ENCODE measurements around the gene SLC7A14. TPM values are rescaled to one million over a fixed set of nuclear protein-coding genes. Genes with fewer than 3 reads are reported as not detected.

Gene SLC7A14
- polyA plus RNA-seq, 3 donors, result not detected

DNA sequence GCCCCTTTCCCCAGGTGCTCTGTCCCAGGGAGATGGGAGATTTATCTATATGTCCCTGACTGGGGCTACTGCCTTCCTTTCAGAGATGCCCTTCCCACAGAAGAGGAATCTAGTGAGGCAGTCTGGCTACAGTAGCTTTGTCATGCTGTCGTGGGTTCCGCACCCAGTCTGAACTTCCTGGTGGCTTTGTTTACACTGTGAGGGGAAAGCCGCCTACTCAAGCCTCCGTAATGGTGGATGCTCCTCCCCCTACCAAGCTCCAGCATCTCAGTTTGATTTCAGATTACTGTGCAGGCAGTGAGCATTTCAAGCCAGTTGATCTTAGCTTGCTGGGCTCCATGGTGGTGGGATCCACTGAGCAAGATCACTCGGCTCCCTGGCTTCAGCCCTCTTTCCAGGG, 35.4 kb upstream of the SLC7A14 start:
- 80% methylated on average over 4 of the region's 5 CpGs for WGBS (ENCODE audit: insufficient coverage)
- H2AFZ ChIP-seq (ENCODE audit: insufficient read depth, low read depth, low read length, poor library complexity, severe bottlenecking), result no peak overlapping the region
- no peak overlapping the region for H3K4me3 ChIP-seq (replicated peaks in 1 of 3; ENCODE audit: low read depth in 2 of 3, low read length in 3 of 3)
- H3K4me1 ChIP-seq (ENCODE audit: control insufficient read depth in 1 of 2, insufficient read depth in 2 of 2, low read length in 2 of 2), result no peaks in the 10 kb centered on the region
- H3K9me3 ChIP-seq (replicated peaks in 1 of 2; ENCODE audit: control insufficient read depth in 1 of 2, insufficient read depth in 1 of 2, low read length in 2 of 2), result peaks cover 7 to 10% of the 10 kb centered on the region in 2 donors
- H3K36me3 ChIP-seq (replicated peaks in 1 of 2; ENCODE audit: control insufficient read depth in 1 of 2, insufficient read depth in 2 of 2, low read length in 2 of 2), result no peaks in the 10 kb centered on the region
- peaks cover 0 to 2% (median 2%) of the 10 kb centered on the region in 3 donors for H3K27me3 Mint-ChIP-seq (ENCODE audit: low read depth in 3 of 3)
- H3K27ac ChIP-seq (ENCODE audit: low read depth in 1 of 2, low read length in 2 of 2), result no peak overlapping the region
- H3K27ac Mint-ChIP-seq, result no peak overlapping the region
- H3K9ac ChIP-seq (ENCODE audit: insufficient read depth, low read length, poor library complexity, severe bottlenecking), result no peak overlapping the region
- no peak overlapping the region for H3K4me2 ChIP-seq (replicated peaks; ENCODE audit: extremely low read depth, low read length, poor library complexity, severe bottlenecking)
- intact Hi-C loops (cut with micrococcal nuclease), result no loop called here
- no peaks in the 10 kb centered on the region for H4K20me1 ChIP-seq (ENCODE audit: insufficient read depth, low read length)
- no peak overlapping the region for H3K4me3 Mint-ChIP-seq
- peaks cover 2 to 18% (median 7%) of the 10 kb centered on the region in 7 donors for H3K9me3 Mint-ChIP-seq
- TF ChIP-seq, protein P1, sequence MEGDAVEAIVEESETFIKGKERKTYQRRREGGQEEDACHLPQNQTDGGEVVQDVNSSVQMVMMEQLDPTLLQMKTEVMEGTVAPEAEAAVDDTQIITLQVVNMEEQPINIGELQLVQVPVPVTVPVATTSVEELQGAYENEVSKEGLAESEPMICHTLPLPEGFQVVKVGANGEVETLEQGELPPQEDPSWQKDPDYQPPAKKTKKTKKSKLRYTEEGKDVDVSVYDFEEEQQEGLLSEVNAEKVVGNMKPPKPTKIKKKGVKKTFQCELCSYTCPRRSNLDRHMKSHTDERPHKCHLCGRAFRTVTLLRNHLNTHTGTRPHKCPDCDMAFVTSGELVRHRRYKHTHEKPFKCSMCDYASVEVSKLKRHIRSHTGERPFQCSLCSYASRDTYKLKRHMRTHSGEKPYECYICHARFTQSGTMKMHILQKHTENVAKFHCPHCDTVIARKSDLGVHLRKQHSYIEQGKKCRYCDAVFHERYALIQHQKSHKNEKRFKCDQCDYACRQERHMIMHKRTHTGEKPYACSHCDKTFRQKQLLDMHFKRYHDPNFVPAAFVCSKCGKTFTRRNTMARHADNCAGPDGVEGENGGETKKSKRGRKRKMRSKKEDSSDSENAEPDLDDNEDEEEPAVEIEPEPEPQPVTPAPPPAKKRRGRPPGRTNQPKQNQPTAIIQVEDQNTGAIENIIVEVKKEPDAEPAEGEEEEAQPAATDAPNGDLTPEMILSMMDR (IDR thresholded peaks at IDR 0.05), result no peak
- no peak for DNase-seq
- H3K27me3 ChIP-seq (ENCODE audit: control insufficient read depth in 2 of 2, insufficient read depth in 2 of 2, low read length in 2 of 2), result no peaks in the 10 kb centered on the region
- H3K4me1 Mint-ChIP-seq, result no peaks in the 10 kb centered on the region
- H3K36me3 Mint-ChIP-seq, result no peaks in the 10 kb centered on the region
- H3K79me2 ChIP-seq (ENCODE audit: insufficient read depth, low read length), result no peaks in the 10 kb centered on the region

DNA sequence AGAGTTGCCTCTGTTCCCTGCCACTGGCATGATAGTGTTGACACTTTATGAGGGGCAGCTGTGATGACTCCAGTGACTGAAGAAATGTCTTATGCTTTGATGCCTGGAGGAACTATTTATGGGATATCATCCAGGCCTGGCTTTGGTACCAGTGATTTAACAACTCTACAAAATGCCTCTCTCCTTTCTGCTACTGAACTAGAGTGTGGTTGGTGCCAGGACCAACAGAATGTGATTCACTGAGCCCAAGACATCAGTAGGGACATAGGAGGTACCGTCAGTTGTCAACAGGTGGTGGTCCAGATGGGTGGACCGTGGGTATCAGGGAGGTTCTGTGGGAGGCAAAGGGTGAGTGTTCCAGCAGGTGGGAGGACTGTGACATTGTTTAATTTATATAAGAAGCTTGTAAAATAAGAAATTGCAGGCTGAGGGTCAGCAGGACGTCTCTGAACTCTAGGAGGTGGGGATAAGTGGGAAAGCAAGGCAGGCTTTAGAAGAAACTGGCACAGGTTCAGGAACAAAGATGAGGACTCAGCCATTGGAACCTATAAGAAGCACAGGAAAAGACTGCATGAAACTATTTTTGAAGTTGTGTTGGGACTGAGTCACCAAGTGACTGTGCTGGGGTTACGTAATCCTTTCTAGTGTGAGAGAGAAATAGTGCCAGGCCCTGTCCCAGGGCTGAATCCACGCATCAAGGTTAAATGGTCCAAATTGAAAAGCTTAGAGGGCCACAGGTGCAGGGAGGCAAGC, 28.5 kb upstream of the SLC7A14 start:
- no peaks in the 10 kb centered on the region for H3K36me3 Mint-ChIP-seq
- Histone ChIP-seq H3K4me2 (replicated peaks; ENCODE audit: extremely low read depth, low read length, poor library complexity, severe bottlenecking) (no peak overlapping the region), H3K4me3 (replicated peaks in 1 of 3; ENCODE audit: low read depth in 2 of 3, low read length in 3 of 3) (no peak overlapping the region), H4K20me1 (ENCODE audit: insufficient read depth, low read length) (no peaks in the 10 kb centered on the region), H3K4me1 (ENCODE audit: control insufficient read depth in 1 of 2, insufficient read depth in 2 of 2, low read length in 2 of 2) (no peaks in the 10 kb centered on the region), H3K36me3 (replicated peaks in 1 of 2; ENCODE audit: control insufficient read depth in 1 of 2, insufficient read depth in 2 of 2, low read length in 2 of 2) (no peaks in the 10 kb centered on the region), H3K79me2 (ENCODE audit: insufficient read depth, low read length) (no peaks in the 10 kb centered on the region), H3K27ac (ENCODE audit: low read depth in 1 of 2, low read length in 2 of 2) (no peak overlapping the region), H3K9me3 (replicated peaks in 1 of 2; ENCODE audit: control insufficient read depth in 1 of 2, insufficient read depth in 1 of 2, low read length in 2 of 2) (no peaks in the 10 kb centered on the region), H3K9ac (ENCODE audit: insufficient read depth, low read length, poor library complexity, severe bottlenecking) (no peak overlapping the region), H2AFZ (ENCODE audit: insufficient read depth, low read depth, low read length, poor library complexity, severe bottlenecking) (no peak overlapping the region), H3K27me3 (ENCODE audit: control insufficient read depth in 2 of 2, insufficient read depth in 2 of 2, low read length in 2 of 2) (no peaks in the 10 kb centered on the region)
- H3K4me1 Mint-ChIP-seq, result peaks cover 4% of the 10 kb centered on the region
- 72% methylated on average over 5 of the region's 5 CpGs for WGBS (ENCODE audit: insufficient coverage)
- H3K27ac Mint-ChIP-seq, result no peak overlapping the region
- intact Hi-C loops (cut with micrococcal nuclease), result no loop called here
- H3K27me3 Mint-ChIP-seq (ENCODE audit: low read depth in 3 of 3), result peaks cover 0 to 4% (median 2%) of the 10 kb centered on the region in 3 donors
- TF ChIP-seq, protein P1 (IDR thresholded peaks at IDR 0.05), result no peak
- DNase-seq, result no peak
- H3K9me3 Mint-ChIP-seq, result peaks cover 0 to 6% (median 3%) of the 10 kb centered on the region in 7 donors
- H3K4me3 Mint-ChIP-seq, result no peak overlapping the region
